Spleen (tissue), 11 donors: ENCODE data around the gene MTX1. TPM values are rescaled to one million over a fixed set of nuclear protein-coding genes. Genes with fewer than 3 reads are reported as not detected.

ENCODE experiments used
- DNase-seq: peaks from one replicate; pipeline ENCODE4 v3.0.0-alpha.2; 2020
- H3K27ac ChIP-seq, 8 donors: fragments of 200-600 bp; sonication (generic) in 7 of 8; 1 replicate in 4 of 8; 2 replicates in 4 of 8; pipeline versions ENCODE4 v1.5.0 to v1.8.0; 2016 to 2021; ENCODE audit warnings: inconsistent platforms in 4 of 8, mild to moderate bottlenecking in 4 of 8, moderate library complexity in 1 of 8
- H3K27me3 ChIP-seq, 7 donors: fragments of 200-600 bp; sonication (generic) in 6 of 7; replicated peaks in 1 of 7; 1 replicate in 4 of 7; 2 replicates in 3 of 7; pipeline versions ENCODE4 v1.5.0 to v1.8.0; 2016 to 2021; ENCODE audit warnings: inconsistent platforms in 3 of 7, mild to moderate bottlenecking in 1 of 7
- H3K36me3 ChIP-seq, 6 donors: fragments of 200-600 bp; sonication (generic) in 5 of 6; 1 replicate in 4 of 6; 2 replicates in 2 of 6; pipeline versions ENCODE4 v1.5.0 to v1.8.0; 2016 to 2021; ENCODE audit warnings: inconsistent platforms in 2 of 6
- H3K4me1 ChIP-seq, 6 donors: fragments of 200-600 bp; sonication (generic) in 5 of 6; 1 replicate in 3 of 6; 2 replicates in 3 of 6; pipeline versions ENCODE4 v1.5.0 to v1.8.0; 2016 to 2021; ENCODE audit warnings: inconsistent platforms in 3 of 6
- H3K4me3 ChIP-seq, 8 donors: fragments of 200-600 bp; sonication (generic) in 7 of 8; 1 replicate in 4 of 8; 2 replicates in 4 of 8; pipeline versions ENCODE4 v1.5.0 to v1.8.0; 2016 to 2021; ENCODE audit warnings: inconsistent platforms in 4 of 8, mild to moderate bottlenecking in 4 of 8, moderate library complexity in 2 of 8
- H3K9me3 ChIP-seq, 8 donors: fragments of 200-600 bp; sonication (generic) in 7 of 8; 1 replicate in 4 of 8; 2 replicates in 4 of 8; pipeline versions ENCODE4 v1.5.0 to v1.8.0; 2016 to 2021; ENCODE audit warnings: inconsistent platforms in 4 of 8
- POLR2A ChIP-seq, 3 donors: fragments of 450-650 bp; IDR thresholded peaks; one replicate each; pipeline ENCODE4 v1.5.1; 2017; ENCODE audit warnings: antibody characterized with exemption in 3 of 3, mild to moderate bottlenecking in 1 of 3
- POLR2AphosphoS5 ChIP-seq, 3 donors: sonication (generic); formaldehyde crosslinking; IDR thresholded peaks; one replicate each; pipeline ENCODE4 v1.5.1; 2017; ENCODE audit warnings: antibody characterized with exemption in 3 of 3
- WGBS, 5 donors: extraction: QIAGEN DNeasy Blood & Tissue Kit in 3 of 5; methylation state at CpG; one replicate each; pipeline versions ENCODE4 v1.1.5 to v1.1.7; 2013 to 2018; 5-methylcytosine and 5-hydroxymethylcytosine counted together
- intact Hi-C: fragments of 100-400 bp; cut with DNase I; formaldehyde crosslinking; loops from one replicate; pipeline ENCODE4 v1.15.0; 2023; ENCODE audit warnings: low total_unique reads
- polyA plus RNA-seq, 3 donors: library from polyadenylated mRNA; stranded (reverse); fragments of 200-250 nt; gene quantifications; one replicate each; pipeline ENCODE4 v1.2.1, GENCODE V29; 2013
- total RNA-seq, 7 donors: library from RNA; depleted of rRNA in 3 of 7; stranded (reverse); fragments of >200 nt in 3 of 7; fragmentation: NEBNext Ultra II Directional in 4 of 7; extraction: Animal tissue kit (Norgen Biotek cat#: 25700) in 4 of 7; gene quantifications; one replicate each; pipeline versions ENCODE4 v1.1.0 to v1.2.1, GENCODE V29; 2016 to 2021
- TF ChIP-seq, protein P1 (sequence below), 11 experiments: fragments of 200-600 bp in 7 of 11; fragments of 450-650 bp in 4 of 11; sonication (generic) in 4 of 11; IDR thresholded peaks in 8 of 11; conservative IDR thresholded peaks in 3 of 11; 1 replicate in 7 of 11; 2 replicates in 4 of 11; pipeline versions ENCODE4 v1.4.0 to v1.8.0; 2016 to 2021; ENCODE audit warnings: antibody characterized with exemption in 11 of 11, inconsistent platforms in 4 of 11, mild to moderate bottlenecking in 1 of 11
- donor health status: healthy with polysubstance abuse.
- donor health status: DM: no; HTN: no; CAD: no; lungs with moderate emphysema.
- donor health status: DM: no; HTN: no; CAD: no.
- donor health status: Bipolar disorder and iron deficiency.
- donor health status: healthy.
- donor health status: DM: no; HTN: no; CAD: no.
- donor health status: DM: yes; HTN: yes; CAD: no.

Gene MTX1
- total and polyA plus RNA-seq, 10 donors: 28.2 to 48.4 (median 38.5) TPM

DNA sequence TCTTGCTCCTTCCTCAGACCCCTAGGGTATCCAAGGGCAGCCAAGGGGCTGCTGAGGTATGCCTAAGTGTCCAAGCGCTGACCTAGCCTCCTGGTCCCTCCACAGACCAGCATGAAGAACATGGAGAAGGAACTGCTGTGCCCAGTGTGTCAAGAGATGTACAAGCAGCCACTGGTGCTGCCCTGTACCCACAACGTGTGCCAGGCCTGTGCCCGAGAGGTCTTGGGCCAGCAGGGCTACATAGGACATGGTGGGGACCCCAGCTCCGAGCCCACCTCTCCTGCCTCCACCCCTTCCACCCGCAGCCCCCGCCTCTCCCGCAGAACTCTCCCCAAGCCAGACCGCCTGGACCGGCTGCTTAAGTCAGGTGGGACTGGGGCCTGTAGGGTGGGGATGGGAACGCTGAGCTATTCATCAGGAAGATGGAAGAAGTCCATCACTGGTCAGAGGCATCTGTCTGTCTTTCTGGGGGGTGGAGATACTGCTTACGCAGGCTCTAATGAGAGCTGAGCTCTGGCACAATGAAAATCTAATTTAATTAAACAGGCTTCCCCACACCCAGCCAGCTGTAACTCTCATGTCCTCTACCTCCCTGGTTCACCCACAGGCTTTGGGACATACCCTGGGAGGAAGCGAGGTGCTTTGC, 33.1 kb upstream of the MTX1 start:
- 84 to 96% (median 89%) methylated on average over 12 of the region's 12 CpGs for WGBS, 5 donors
- Histone ChIP-seq H3K4me1 (peaks cover 11 to 78% (median 48%) of the 10 kb centered on the region in 6 donors), H3K36me3 (peaks cover 0 to 32% (median 3%) of the 10 kb centered on the region in 6 donors), H3K9me3 (no peaks in the 10 kb centered on the region), H3K27me3 (peaks cover 0 to 25% (median 15%) of the 10 kb centered on the region in 7 donors), H3K4me3 (no peak overlapping the region), H3K27ac (peak overlapping the region in 2 of 8 donors; percentile 97)
- intact Hi-C loops: loop anchor here (10.0 kb wide), 1 partner anchor 49 kb away; no protein-coding TSS in a partner anchor
- TF ChIP-seq POLR2A (IDR thresholded peaks at IDR 0.05) (no peak), POLR2AphosphoS5 (IDR thresholded peaks at IDR 0.05) (no peak)
- TF ChIP-seq, protein P1, sequence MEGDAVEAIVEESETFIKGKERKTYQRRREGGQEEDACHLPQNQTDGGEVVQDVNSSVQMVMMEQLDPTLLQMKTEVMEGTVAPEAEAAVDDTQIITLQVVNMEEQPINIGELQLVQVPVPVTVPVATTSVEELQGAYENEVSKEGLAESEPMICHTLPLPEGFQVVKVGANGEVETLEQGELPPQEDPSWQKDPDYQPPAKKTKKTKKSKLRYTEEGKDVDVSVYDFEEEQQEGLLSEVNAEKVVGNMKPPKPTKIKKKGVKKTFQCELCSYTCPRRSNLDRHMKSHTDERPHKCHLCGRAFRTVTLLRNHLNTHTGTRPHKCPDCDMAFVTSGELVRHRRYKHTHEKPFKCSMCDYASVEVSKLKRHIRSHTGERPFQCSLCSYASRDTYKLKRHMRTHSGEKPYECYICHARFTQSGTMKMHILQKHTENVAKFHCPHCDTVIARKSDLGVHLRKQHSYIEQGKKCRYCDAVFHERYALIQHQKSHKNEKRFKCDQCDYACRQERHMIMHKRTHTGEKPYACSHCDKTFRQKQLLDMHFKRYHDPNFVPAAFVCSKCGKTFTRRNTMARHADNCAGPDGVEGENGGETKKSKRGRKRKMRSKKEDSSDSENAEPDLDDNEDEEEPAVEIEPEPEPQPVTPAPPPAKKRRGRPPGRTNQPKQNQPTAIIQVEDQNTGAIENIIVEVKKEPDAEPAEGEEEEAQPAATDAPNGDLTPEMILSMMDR (IDR thresholded peaks at IDR 0.05 in 8 of 11, conservative IDR thresholded peaks at IDR 0.05 in 3 of 11): no peak
- peak; percentile 75 for DNase-seq

DNA sequence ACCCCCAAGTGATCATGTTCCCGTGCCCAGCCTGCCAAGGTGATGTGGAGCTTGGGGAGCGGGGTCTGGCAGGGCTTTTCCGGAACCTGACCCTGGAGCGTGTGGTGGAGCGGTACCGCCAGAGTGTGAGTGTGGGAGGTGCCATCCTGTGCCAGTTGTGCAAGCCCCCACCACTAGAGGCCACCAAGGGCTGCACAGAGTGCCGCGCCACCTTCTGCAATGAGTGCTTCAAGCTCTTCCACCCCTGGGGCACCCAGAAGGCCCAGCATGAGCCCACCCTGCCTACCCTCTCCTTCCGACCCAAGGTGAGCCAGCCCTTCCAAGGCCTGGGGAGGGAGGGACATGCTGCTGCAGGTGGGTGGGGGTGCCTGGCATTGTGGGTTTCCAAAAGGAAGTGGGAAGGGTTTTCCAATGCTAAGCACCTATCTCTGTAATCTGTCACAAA, 32.5 kb upstream of the MTX1 start:
- H3K36me3 ChIP-seq: peaks cover 0 to 28% (median 0%) of the 10 kb centered on the region in 6 donors
- DNase-seq: peak; percentile 75
- peaks cover 11 to 81% (median 48%) of the 10 kb centered on the region in 6 donors for H3K4me1 ChIP-seq
- H3K27ac ChIP-seq: peak overlapping the region in 1 of 8 donors; percentile 34
- TF ChIP-seq POLR2A (IDR thresholded peaks at IDR 0.05) (no peak), POLR2AphosphoS5 (IDR thresholded peaks at IDR 0.05) (no peak)
- TF ChIP-seq, protein P1 (IDR thresholded peaks at IDR 0.05 in 8 of 11, conservative IDR thresholded peaks at IDR 0.05 in 3 of 11): no peak
- peaks cover 0 to 25% (median 15%) of the 10 kb centered on the region in 7 donors for H3K27me3 ChIP-seq
- WGBS, 5 donors: 62 to 84% (median 68%) methylated on average over 8 to 9 of the region's 9 CpGs
- H3K9me3 ChIP-seq: no peaks in the 10 kb centered on the region
- intact Hi-C loops: loop anchor here (10.0 kb wide), 1 partner anchor 49 kb away; no protein-coding TSS in a partner anchor
- H3K4me3 ChIP-seq: no peak overlapping the region

DNA sequence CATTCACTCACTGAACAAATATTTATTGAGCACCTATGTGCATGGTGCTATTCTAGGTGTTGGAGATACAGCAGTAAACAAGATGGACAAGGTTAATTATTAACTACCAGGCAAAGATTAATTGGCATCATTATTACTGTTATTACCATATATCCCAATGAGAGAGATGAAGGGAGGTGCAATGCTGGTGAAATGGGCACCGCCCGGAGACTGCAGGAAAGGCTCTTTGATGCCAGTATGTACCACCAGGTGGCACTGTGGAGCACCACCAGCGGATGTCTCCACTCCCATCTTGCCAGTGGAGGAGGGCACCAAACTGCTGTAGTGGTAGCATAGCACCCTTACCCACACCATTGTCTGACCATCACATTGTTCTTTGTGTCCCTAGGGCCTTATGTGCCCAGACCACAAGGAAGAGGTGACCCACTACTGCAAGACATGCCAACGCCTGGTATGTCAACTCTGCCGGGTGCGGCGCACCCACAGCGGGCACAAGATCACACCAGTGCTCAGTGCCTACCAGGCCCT, 31.9 kb upstream of the MTX1 start:
- whole genome bisulfite sequencing, 5 donors: 57 to 62% (median 61%) methylated on average over 8 of the region's 8 CpGs
- TF ChIP-seq POLR2AphosphoS5 (IDR thresholded peaks at IDR 0.05): peak in 1 of 3 donors; percentile 57
- no peak for TF ChIP-seq POLR2A (IDR thresholded peaks at IDR 0.05)
- TF ChIP-seq, protein P1 (IDR thresholded peaks at IDR 0.05 in 8 of 11, conservative IDR thresholded peaks at IDR 0.05 in 3 of 11): peak; percentile 85 to 98 (median 94)
- Histone ChIP-seq H3K27ac (peak overlapping the region in 1 of 8 donors; percentile 34), H3K36me3 (peaks cover 0 to 23% (median 0%) of the 10 kb centered on the region in 6 donors), H3K27me3 (peaks cover 0 to 25% (median 15%) of the 10 kb centered on the region in 7 donors), H3K4me1 (peaks cover 11 to 79% (median 46%) of the 10 kb centered on the region in 6 donors), H3K9me3 (no peaks in the 10 kb centered on the region), H3K4me3 (peak overlapping the region in 2 of 8 donors; percentile 13 to 53)
- DNase-seq: peak; percentile 93
- intact Hi-C loops: loop anchor here (10.0 kb wide), 1 partner anchor 48 kb away; no protein-coding TSS in a partner anchor
